GM23248 (cell line): Measurements from ENCODE around the gene RAPGEF2. TPM values are rescaled to one million over a fixed set of nuclear protein-coding genes. Genes with fewer than 3 reads are reported as not detected.

Experiments used
- DNase-seq: peaks from one replicate; pipeline ENCODE4 v3.0.0-alpha.2; 2015
- H2AFZ ChIP-seq: fragments of 200-600 bp; sonication (generic); 2 replicates; pipeline ENCODE4 v1.6.1; 2016; ENCODE audit warnings: antibody characterized with exemption
- H3F3A ChIP-seq: fragments of 200-600 bp; sonication (generic); 2 replicates; pipeline ENCODE4 v1.6.1; 2016; ENCODE audit warnings: mild to moderate bottlenecking, antibody characterized with exemption, mixed run types; ENCODE audit not compliant: insufficient read depth
- H3K27ac ChIP-seq: fragments of 200-600 bp; sonication (generic); 2 replicates; pipeline ENCODE4 v1.5.1; 2016; ENCODE audit warnings: mild to moderate bottlenecking
- H3K27me3 ChIP-seq: fragments of 200-600 bp; sonication (generic); replicated peaks from 2 replicates; pipeline ENCODE4 v1.6.1; 2016; ENCODE audit warnings: mild to moderate bottlenecking; ENCODE audit not compliant: insufficient read depth
- H3K36me3 ChIP-seq: fragments of 200-600 bp; sonication (generic); 2 replicates; pipeline ENCODE4 v1.6.1; 2016; ENCODE audit warnings: low read depth, mild to moderate bottlenecking
- H3K4me1 ChIP-seq: fragments of 200-600 bp; sonication (generic); 2 replicates; pipeline ENCODE4 v1.6.1; 2016; ENCODE audit warnings: mild to moderate bottlenecking; ENCODE audit not compliant: insufficient read depth
- H3K4me2 ChIP-seq: fragments of 200-600 bp; sonication (generic); one replicate; pipeline ENCODE4 v1.6.1; 2016; ENCODE audit warnings: mild to moderate bottlenecking; ENCODE audit not compliant: unreplicated experiment
- H3K4me3 ChIP-seq: fragments of 200-600 bp; sonication (generic); 2 replicates; pipeline ENCODE4 v1.5.1; 2016; ENCODE audit warnings: mild to moderate bottlenecking
- H3K79me2 ChIP-seq: fragments of 200-600 bp; sonication (generic); 2 replicates; pipeline ENCODE4 v1.6.1; 2016; ENCODE audit warnings: mild to moderate bottlenecking; ENCODE audit not compliant: insufficient read depth
- H3K9ac ChIP-seq: fragments of 200-600 bp; sonication (generic); 2 replicates; pipeline ENCODE4 v1.6.1; 2016; ENCODE audit warnings: mild to moderate bottlenecking
- H3K9me2 ChIP-seq: fragments of 200-600 bp; sonication (generic); 2 replicates; pipeline ENCODE4 v1.6.1; 2016; ENCODE audit warnings: mixed run types, mild to moderate bottlenecking, moderate library complexity; ENCODE audit not compliant: insufficient read depth
- H3K9me3 ChIP-seq: fragments of 200-600 bp; sonication (generic); one replicate; pipeline ENCODE4 v1.6.1; 2017; ENCODE audit warnings: low read depth
- H4K20me1 ChIP-seq: fragments of 200-600 bp; sonication (generic); 2 replicates; pipeline ENCODE4 v1.6.0; 2016; ENCODE audit not compliant: insufficient read depth
- EZH2 ChIP-seq: fragments of 200-600 bp; sonication (generic); IDR thresholded peaks from 2 replicates; pipeline ENCODE4 v1.6.1; 2018; ENCODE audit warnings: antibody characterized with exemption, mild to moderate bottlenecking; ENCODE audit not compliant: insufficient read depth, poor library complexity, severe bottlenecking
- EZH2phosphoT487 ChIP-seq: fragments of 200-600 bp; sonication (generic); IDR thresholded peaks from 2 replicates; pipeline ENCODE4 v1.6.1; 2018; ENCODE audit warnings: antibody characterized with exemption, moderate library complexity, mild to moderate bottlenecking, low read depth; ENCODE audit not compliant: insufficient read depth
- WGBS, 2 experiments: methylation state at CpG; one replicate each; pipeline ENCODE4 v1.1.6; 2015 to 2017; ENCODE audit warnings: low lambda C conversion rate in 2 of 2, low coverage in 1 of 2; ENCODE audit errors: missing lambda C conversion rate in 2 of 2; 5-methylcytosine and 5-hydroxymethylcytosine counted together
- in situ Hi-C: fragments of 300-500 bp; cut with MboI; formaldehyde crosslinking; loops from 2 replicates; pipeline ENCODE4 v1.15.0; 2020
- polyA plus RNA-seq: library from polyadenylated mRNA; unstranded; fragments of >200 nt; fragmentation: Nextera tagmentation; extraction: Ambion mirVana; gene quantifications from 2 replicates; pipeline ENCODE4 v1.2.1, GENCODE V29; 2016
- total RNA-seq: library from RNA; depleted of rRNA; stranded (reverse); fragments of >200 nt; shearing (Covaris generic); gene quantifications from 2 replicates; pipeline ENCODE4 v1.2.3, GENCODE V29; 2014

Gene RAPGEF2
- total and polyA plus RNA-seq, 2 experiments from 2014 or later, result 6.6 to 21.7 TPM

- H3K27me3 ChIP-seq, result no peaks in the 10 kb centered on the region
- H3K79me2 ChIP-seq, result peaks cover 97% of the 10 kb centered on the region
- H3K27ac ChIP-seq, result no peak overlapping the region
- no peak overlapping the region for H3K4me3 ChIP-seq
- in situ Hi-C loops, result no loop called here
- H2AFZ ChIP-seq, result no peak overlapping the region
- H3F3A ChIP-seq, result no peaks in the 10 kb centered on the region
- H3K9me3 ChIP-seq, result no peaks in the 10 kb centered on the region
- 94 to 99% methylated on average over 3 of the region's 3 CpGs for WGBS, 2 experiments
- H3K4me1 ChIP-seq, result no peaks in the 10 kb centered on the region
- DNase-seq, result no peak
- TF ChIP-seq EZH2phosphoT487 (no peak), EZH2 (no peak)
- H3K4me2 ChIP-seq, result no peak overlapping the region
- H3K9me2 ChIP-seq, result no peaks in the 10 kb centered on the region
- H3K9ac ChIP-seq, result no peak overlapping the region
- H3K36me3 ChIP-seq, result no peaks in the 10 kb centered on the region
- peaks cover 16% of the 10 kb centered on the region for H4K20me1 ChIP-seq
Observed at GRCh38 chr4:159152181-159152580, 49.3 kb downstream of the RAPGEF2 start.

GRCh38 chr4:159153669-159154068 is 50.8 kb downstream of the RAPGEF2 start:
- Histone ChIP-seq H3K4me2 (no peak overlapping the region), H2AFZ (no peak overlapping the region), H4K20me1 (peaks cover 21% of the 10 kb centered on the region), H3K27ac (no peak overlapping the region), H3K4me3 (no peak overlapping the region), H3K9me3 (no peaks in the 10 kb centered on the region), H3K4me1 (no peaks in the 10 kb centered on the region), H3K9me2 (no peaks in the 10 kb centered on the region), H3F3A (no peaks in the 10 kb centered on the region), H3K27me3 (no peaks in the 10 kb centered on the region), H3K79me2 (peaks cover 98% of the 10 kb centered on the region), H3K9ac (no peak overlapping the region), H3K36me3 (no peaks in the 10 kb centered on the region)
- TF ChIP-seq EZH2phosphoT487 (no peak), EZH2 (no peak)
- in situ Hi-C loops, result no loop called here
- WGBS, 2 experiments, result 96 to 100% methylated on average over 4 of the region's 4 CpGs
- DNase-seq, result no peak

DNA sequence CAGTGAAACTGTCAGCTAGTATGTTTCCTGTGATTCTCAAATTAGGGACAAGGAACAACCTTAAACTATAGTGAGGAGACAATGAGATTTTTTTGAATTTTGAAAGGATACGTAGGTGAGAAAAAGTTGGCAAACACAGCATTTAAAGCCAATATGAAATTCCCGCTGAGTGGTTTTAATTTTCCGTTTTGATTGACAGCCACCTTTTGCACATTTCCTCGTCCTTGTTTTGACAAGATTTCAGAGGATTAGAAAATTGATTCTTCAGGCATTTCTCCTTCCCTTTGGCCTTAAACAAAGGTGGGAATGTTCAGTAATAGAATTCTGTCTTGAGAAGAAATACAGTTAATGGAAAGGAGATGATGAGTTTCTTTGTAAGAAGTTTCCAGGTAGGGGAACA is 52.2 kb downstream of the RAPGEF2 start:
- 93 to 95% methylated on average over 4 of the region's 4 CpGs for WGBS, 2 experiments
- Histone ChIP-seq H3K9me3 (no peaks in the 10 kb centered on the region), H3F3A (no peaks in the 10 kb centered on the region), H3K4me3 (no peak overlapping the region), H4K20me1 (peaks cover 21% of the 10 kb centered on the region), H3K36me3 (no peaks in the 10 kb centered on the region), H2AFZ (no peak overlapping the region), H3K27me3 (no peaks in the 10 kb centered on the region), H3K27ac (no peak overlapping the region), H3K9ac (no peak overlapping the region), H3K79me2 (peaks cover 97% of the 10 kb centered on the region), H3K4me2 (no peak overlapping the region), H3K4me1 (no peaks in the 10 kb centered on the region), H3K9me2 (no peaks in the 10 kb centered on the region)
- in situ Hi-C loops, result no loop called here
- no peak for DNase-seq
- TF ChIP-seq EZH2 (no peak), EZH2phosphoT487 (no peak)

DNA sequence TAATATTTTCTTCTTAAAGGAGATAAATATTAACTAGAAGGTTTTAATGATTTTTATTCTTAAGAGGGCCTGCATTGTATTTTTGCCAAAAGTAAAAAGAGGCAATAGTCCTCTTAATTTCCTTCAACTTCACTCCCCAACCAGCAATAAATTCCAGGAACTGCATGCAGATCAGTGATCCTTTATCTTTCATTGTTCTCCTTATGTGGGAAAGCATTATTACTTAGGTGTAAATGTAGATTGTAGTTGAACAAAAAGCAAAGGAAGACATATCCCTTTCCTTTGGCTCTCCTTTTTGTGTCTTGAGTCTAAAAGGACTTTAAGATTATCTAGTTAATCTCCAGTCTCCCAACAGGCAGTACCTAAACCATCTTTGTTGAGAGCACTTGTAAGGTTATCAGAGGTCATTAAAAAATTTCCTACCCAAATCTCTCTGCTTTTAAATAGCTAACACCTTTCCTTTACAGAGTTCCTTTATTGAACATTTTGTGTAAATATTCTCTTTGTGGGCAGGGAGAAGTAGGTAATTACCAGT is 55.3 kb downstream of the RAPGEF2 start:
- in situ Hi-C loops, result no loop called here
- TF ChIP-seq EZH2phosphoT487 (no peak), EZH2 (no peak)
- H3K9me3 ChIP-seq, result no peaks in the 10 kb centered on the region
- H3K27ac ChIP-seq, result no peak overlapping the region
- no peak overlapping the region for H2AFZ ChIP-seq
- peaks cover 29% of the 10 kb centered on the region for H4K20me1 ChIP-seq
- no peak overlapping the region for H3K4me2 ChIP-seq
- no peak overlapping the region for H3K4me3 ChIP-seq
- peaks cover 95% of the 10 kb centered on the region for H3K79me2 ChIP-seq
- no peak overlapping the region for H3K9ac ChIP-seq
- no peaks in the 10 kb centered on the region for H3K4me1 ChIP-seq
- no peaks in the 10 kb centered on the region for H3F3A ChIP-seq
- no peaks in the 10 kb centered on the region for H3K9me2 ChIP-seq
- no peaks in the 10 kb centered on the region for H3K27me3 ChIP-seq
- no peaks in the 10 kb centered on the region for H3K36me3 ChIP-seq
- no peak for DNase-seq

- no peak overlapping the region for H3K4me3 ChIP-seq
- H3F3A ChIP-seq, result no peaks in the 10 kb centered on the region
- no peak overlapping the region for H2AFZ ChIP-seq
- TF ChIP-seq EZH2 (no peak), EZH2phosphoT487 (no peak)
- no peaks in the 10 kb centered on the region for H3K36me3 ChIP-seq
- peaks cover 92% of the 10 kb centered on the region for H3K79me2 ChIP-seq
- H3K4me2 ChIP-seq, result no peak overlapping the region
- no peaks in the 10 kb centered on the region for H3K27me3 ChIP-seq
- H3K9me3 ChIP-seq, result no peaks in the 10 kb centered on the region
- no peaks in the 10 kb centered on the region for H3K9me2 ChIP-seq
- DNase-seq, result no peak
- H4K20me1 ChIP-seq, result peaks cover 23% of the 10 kb centered on the region
- H3K4me1 ChIP-seq, result no peaks in the 10 kb centered on the region
- no peak overlapping the region for H3K27ac ChIP-seq
- in situ Hi-C loops, result no loop called here
- H3K9ac ChIP-seq, result no peak overlapping the region
- 97 to 99% methylated on average over 5 of the region's 5 CpGs for WGBS, 2 experiments
Observed at GRCh38 chr4:159158985-159159384, 56.1 kb downstream of the RAPGEF2 start.
